MM.1S (cell line): ENCODE results near the gene NDUFC2.

Experiments used
- EZH2 ChIP-seq: fragments of 300-600 bp; sonication (generic); optimal IDR thresholded peaks from 2 replicates; pipeline ENCODE3; 2017; ENCODE audit warnings: low read depth, mild to moderate bottlenecking, antibody characterized with exemption, low read length, mixed read lengths
- TF ChIP-seq, protein P1 (sequence below): fragments of 300-600 bp; sonication (generic); IDR thresholded peaks from 2 replicates; pipeline ENCODE4 v1.5.1; 2016; ENCODE audit warnings: antibody characterized with exemption, low read length, mixed read lengths

DNA sequence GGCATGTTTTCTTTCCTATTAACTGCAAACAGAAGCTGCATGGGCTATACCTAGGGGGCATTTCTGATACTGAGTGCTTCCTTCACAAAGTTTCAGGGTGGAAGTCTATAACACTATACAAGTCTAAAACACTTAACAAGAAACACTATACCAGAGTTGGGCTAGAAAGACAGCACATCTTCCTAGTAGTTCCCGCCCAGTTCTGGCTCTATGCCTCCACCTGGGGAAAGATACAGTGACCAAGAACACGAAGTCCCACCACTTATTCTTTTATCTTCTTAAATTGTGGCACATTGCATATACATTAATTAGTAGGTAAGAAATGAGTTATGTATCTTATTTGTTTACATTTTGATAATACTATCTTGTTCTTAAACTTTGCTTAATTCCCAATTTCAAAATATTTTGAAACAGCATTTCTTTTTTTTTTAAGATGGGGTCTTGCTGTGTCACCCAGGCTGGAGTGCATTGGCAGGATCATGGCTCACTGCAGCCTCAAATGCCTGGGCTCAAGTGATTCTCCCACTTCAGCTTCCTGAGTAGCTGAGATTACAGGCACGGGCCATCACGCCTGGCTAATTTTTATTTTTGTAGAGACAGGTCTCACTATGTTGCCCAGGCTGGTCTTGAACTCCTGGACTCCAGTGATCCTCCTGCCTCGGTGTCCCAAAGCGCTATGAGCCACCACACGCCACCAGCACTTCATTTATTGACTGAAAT, 18.2 kb upstream of the NDUFC2 start:
- TF ChIP-seq, protein P1, sequence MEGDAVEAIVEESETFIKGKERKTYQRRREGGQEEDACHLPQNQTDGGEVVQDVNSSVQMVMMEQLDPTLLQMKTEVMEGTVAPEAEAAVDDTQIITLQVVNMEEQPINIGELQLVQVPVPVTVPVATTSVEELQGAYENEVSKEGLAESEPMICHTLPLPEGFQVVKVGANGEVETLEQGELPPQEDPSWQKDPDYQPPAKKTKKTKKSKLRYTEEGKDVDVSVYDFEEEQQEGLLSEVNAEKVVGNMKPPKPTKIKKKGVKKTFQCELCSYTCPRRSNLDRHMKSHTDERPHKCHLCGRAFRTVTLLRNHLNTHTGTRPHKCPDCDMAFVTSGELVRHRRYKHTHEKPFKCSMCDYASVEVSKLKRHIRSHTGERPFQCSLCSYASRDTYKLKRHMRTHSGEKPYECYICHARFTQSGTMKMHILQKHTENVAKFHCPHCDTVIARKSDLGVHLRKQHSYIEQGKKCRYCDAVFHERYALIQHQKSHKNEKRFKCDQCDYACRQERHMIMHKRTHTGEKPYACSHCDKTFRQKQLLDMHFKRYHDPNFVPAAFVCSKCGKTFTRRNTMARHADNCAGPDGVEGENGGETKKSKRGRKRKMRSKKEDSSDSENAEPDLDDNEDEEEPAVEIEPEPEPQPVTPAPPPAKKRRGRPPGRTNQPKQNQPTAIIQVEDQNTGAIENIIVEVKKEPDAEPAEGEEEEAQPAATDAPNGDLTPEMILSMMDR = no peak
- TF ChIP-seq EZH2 = no peak
